ENCODE measurements around the gene FES.

The FES gene

DNA sequence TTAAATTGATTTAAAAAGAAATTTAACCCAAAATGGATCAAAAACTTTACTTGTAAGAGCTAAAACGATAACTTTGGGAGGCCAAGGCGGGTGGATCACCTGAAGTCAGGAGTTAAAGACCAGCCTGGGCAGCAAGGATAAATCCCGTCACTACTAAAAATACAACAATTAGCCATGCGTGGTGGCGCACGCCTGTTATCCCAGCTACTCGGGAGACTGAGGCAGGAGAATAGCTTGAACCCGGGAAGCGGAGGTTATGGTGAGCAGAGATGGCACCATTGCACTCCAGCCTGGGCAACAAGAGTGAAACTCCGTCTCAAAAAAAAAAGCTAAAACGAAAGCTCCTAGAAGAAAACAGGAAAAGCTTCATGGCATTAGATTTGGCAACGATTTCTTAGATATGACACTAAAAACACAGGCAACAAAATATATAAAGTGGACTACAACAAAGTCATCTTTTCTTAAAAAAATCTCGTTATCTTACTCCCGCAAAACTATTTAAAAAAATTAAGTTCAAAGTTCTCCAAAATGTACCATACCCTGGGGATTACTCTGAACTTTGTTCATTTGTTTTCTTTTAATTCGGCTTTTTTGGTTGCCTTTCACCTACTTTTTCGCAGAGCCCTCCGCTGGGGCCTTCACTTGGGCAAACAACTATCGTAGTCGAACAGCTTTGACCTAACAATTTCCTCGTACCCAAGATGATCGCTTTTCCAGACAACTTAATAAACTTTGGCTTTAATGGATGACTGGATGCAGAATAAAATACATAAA lies 45.1 kb downstream of the FES start:
- H3K4me3 ChIP-seq (ENCODE audit: low read length) = peak overlapping the region; percentile 81
- peak overlapping the region; percentile 88 for H3K27ac ChIP-seq (ENCODE audit: low read depth, low read length)
- no peaks in the 10 kb centered on the region for H3K36me3 ChIP-seq (ENCODE audit: control insufficient read depth, insufficient read depth, low read length)
- peaks cover 17% of the 10 kb centered on the region for H3K4me1 ChIP-seq (ENCODE audit: control insufficient read depth, insufficient read depth, low read length)
- H3K27me3 ChIP-seq (ENCODE audit: control insufficient read depth, insufficient read depth, low read length) = no peaks in the 10 kb centered on the region
- H3K9ac ChIP-seq (ENCODE audit: low read length) = peak overlapping the region; percentile 52

DNA sequence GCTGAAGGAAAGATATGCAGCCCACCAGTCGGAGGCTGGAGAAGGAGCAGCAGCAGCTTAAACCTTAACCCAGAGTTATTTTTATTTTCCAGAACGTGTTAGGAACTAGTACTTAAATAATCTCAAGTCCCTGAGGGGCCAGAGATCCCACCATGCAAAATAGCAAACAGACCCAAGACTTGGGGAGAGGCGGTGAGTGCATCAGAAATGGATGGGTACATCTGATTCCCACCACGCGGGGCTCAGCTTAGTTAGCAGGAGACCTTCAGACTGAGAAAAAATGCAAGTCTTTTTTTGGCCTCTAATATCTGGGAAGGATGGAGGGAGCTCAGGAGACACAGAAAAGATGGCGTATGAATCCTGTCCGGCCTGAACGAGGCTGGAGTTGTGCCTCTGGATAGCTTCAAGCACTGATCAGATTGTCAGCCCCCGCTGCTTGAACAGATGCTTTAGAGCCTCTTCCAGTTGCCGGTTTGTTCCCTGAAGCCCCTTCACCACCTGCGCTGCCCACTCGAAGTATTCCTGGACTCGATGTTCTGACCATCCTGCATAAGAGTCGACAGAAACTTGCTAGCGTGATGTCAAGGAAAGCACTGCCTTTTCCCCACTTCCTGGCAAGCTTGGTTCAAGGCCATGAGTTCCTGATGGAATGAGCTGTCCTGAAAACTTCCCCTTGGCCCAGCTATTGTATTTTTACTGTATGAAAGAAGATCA lies 46.7 kb downstream of the FES start:
- Histone ChIP-seq H3K36me3 (ENCODE audit: control insufficient read depth, insufficient read depth, low read length) (no peaks in the 10 kb centered on the region), H3K9ac (ENCODE audit: low read length) (peak overlapping the region; percentile 60), H3K27me3 (ENCODE audit: control insufficient read depth, insufficient read depth, low read length) (no peaks in the 10 kb centered on the region), H3K4me3 (ENCODE audit: low read length) (peak overlapping the region; percentile 81), H3K4me1 (ENCODE audit: control insufficient read depth, insufficient read depth, low read length) (peaks cover 23% of the 10 kb centered on the region), H3K27ac (ENCODE audit: low read depth, low read length) (peak overlapping the region; percentile 88)

DNA sequence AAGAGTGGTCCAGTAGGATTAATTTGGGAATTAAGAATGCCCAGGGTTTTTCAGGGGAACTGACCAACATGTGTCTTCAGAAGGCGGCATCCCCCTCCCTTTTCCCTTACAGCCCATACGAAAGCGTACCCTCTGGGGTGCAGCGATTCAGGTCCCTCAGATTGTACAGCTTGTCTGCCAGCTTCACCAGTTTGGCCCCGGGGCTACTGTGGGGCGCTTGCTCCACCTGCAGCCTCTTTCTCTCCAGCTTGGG lies 47.2 kb downstream of the FES start:
- Histone ChIP-seq H3K4me1 (ENCODE audit: control insufficient read depth, insufficient read depth, low read length) (peaks cover 25% of the 10 kb centered on the region), H3K36me3 (ENCODE audit: control insufficient read depth, insufficient read depth, low read length) (no peaks in the 10 kb centered on the region), H3K27me3 (ENCODE audit: control insufficient read depth, insufficient read depth, low read length) (no peaks in the 10 kb centered on the region), H3K4me3 (ENCODE audit: low read length) (peak overlapping the region; percentile 78), H3K27ac (ENCODE audit: low read depth, low read length) (peak overlapping the region; percentile 78), H3K9ac (ENCODE audit: low read length) (peak overlapping the region; percentile 72)

DNA sequence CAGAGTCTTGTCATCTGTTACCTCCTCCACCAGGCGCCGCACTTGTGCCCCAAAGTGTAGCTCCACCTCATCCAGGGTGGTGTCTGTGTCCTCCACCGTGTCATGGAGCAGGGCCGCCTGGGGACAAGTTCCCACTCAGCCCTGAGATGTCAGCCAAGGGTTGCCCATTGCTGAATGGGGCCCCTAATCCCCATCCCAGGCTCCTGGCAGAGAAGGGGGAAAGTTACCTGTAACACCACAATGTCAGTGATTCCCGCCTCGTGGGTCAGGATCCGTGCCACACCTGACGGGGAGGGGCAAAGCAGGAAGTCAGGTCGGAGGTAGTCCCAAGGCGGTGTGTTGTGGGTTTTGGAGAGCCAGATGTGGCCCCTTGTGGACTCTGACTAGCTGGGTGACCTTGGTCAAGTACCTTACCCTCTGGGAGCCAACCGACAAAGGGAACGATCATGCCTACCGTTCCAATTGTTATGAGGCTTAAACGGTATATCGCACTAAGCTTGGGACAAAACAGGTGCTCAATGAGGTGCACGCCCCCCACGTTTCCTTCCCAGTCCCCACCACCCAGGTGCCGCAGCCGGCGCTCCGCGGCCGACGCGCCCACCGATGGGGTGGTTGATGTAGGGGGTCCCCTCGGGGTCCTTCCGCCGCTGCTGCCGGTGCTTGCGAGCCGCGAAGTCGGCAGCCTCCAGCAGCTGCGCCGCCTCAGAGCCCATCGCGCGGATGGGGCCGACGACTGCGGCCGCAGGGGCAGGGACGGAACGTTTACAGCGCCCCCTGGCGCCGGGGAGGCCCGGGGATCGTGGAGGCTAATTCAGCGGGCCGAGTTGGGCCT lies 47.7 kb downstream of the FES start, which contains the start of gene HDDC3:
Gene HDDC3 (minus strand): TSS at position 722 of the 832 bp plus-strand sequence. CDS start 9 bp downstream, at position 713.
- peak within 1 kb of the TSS; percentile 78 for H3K4me3 ChIP-seq (ENCODE audit: low read length)
- H3K27ac ChIP-seq (ENCODE audit: low read depth, low read length) = peak within 1 kb of the TSS; percentile 78
- peak within 1 kb of the TSS; percentile 72 for H3K9ac ChIP-seq (ENCODE audit: low read length)
- H3K36me3 ChIP-seq (ENCODE audit: control insufficient read depth, insufficient read depth, low read length) = no peaks in the 10 kb centered on the region
- H3K27me3 ChIP-seq (ENCODE audit: control insufficient read depth, insufficient read depth, low read length) = no peaks in the 10 kb centered on the region
- peaks cover 25% of the 10 kb centered on the region for H3K4me1 ChIP-seq (ENCODE audit: control insufficient read depth, insufficient read depth, low read length)

DNA sequence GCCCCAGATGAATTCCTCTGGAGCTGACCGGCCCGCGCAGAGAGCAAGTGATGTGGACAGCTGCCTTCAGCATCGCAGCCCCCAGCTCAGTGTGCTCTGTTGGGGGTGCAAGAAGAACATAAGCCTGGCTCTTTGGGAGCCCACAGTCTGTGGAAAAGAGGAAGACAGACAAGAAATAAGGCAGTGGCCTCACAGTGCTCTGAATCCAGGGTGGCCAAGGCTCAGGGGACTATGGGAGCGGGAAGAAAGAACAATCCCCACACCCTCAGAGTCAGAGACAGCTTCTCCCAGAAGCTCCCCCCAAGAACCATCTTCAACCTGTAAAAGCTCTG lies 48.3 kb downstream of the FES start:
- Histone ChIP-seq H3K27ac (ENCODE audit: low read depth, low read length) (peak overlapping the region; percentile 75), H3K27me3 (ENCODE audit: control insufficient read depth, insufficient read depth, low read length) (no peaks in the 10 kb centered on the region), H3K4me3 (ENCODE audit: low read length) (no peak overlapping the region), H3K4me1 (ENCODE audit: control insufficient read depth, insufficient read depth, low read length) (peaks cover 25% of the 10 kb centered on the region), H3K36me3 (ENCODE audit: control insufficient read depth, insufficient read depth, low read length) (no peaks in the 10 kb centered on the region), H3K9ac (ENCODE audit: low read length) (peak overlapping the region; percentile 19)

DNA sequence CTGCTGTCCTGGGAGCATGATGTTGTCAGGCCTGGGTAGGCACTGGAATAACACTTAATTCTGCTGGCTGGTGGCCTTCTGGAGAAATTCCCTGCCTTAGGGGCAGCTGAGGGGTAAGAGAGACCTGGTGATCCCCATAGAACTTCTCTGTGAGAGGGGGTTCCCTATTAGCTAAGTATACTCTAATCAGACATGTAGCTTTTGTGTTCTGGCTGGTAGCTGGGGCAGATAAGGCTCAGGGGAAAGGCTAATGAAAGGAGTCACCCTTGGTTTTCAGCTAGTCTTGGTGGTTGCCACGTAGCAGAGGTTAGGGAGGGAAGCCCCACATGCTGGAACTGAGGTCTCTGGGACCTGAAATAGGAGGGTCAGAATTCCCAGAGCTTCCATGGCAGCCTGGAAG lies 49.0 kb downstream of the FES start:
- H3K4me1 ChIP-seq (ENCODE audit: control insufficient read depth, insufficient read depth, low read length) = peaks cover 25% of the 10 kb centered on the region
- peaks cover under 1% of the 10 kb centered on the region for H3K36me3 ChIP-seq (ENCODE audit: control insufficient read depth, insufficient read depth, low read length)

DNA sequence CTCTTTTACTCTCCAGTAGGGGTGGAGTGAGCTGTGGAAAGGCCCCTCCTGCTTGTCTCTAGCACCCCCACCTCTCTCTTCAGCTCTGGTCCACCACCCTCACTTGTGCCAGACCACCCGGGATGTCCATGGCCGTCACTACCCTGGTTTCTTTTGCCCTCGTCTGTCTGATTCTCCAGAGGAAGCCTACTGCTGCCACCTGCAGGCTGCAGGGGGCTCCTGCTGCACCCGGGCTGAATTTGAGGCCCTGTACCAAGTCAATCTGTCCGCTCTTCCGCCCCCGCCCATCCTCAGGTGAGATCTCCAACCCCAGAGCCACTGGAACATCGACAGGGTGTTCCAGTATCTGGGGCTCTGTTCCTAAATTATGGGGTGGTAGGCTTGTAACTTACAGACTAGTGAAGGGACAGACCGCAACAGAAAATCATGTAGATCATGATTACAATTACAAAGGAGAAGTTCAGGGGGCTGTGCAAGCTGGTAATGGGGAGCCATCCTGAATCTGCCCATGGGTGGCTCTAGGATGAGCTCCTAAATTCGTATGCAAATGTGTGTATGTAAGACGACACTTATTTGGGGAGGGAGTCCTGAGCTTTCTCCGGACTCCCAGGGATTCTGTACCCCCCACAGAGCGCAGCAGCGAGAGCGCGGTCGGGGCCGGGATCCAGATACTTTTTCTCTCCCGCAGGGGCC lies 50.1 kb downstream of the FES start:
- Histone ChIP-seq H3K27me3 (ENCODE audit: control insufficient read depth, insufficient read depth, low read length) (no peaks in the 10 kb centered on the region), H3K4me3 (ENCODE audit: low read length) (peak overlapping the region; percentile 79), H3K36me3 (ENCODE audit: control insufficient read depth, insufficient read depth, low read length) (peaks cover 6% of the 10 kb centered on the region), H3K4me1 (ENCODE audit: control insufficient read depth, insufficient read depth, low read length) (peaks cover 25% of the 10 kb centered on the region), H3K27ac (ENCODE audit: low read depth, low read length) (peak overlapping the region; percentile 60), H3K9ac (ENCODE audit: low read length) (peak overlapping the region; percentile 4)

More for the DNA sequence above, 49.0 kb downstream of the FES start:
- peak overlapping the region; percentile 19 for H3K9ac ChIP-seq (ENCODE audit: low read length)
- H3K27ac ChIP-seq (ENCODE audit: low read depth, low read length) = no peak overlapping the region
- no peaks in the 10 kb centered on the region for H3K27me3 ChIP-seq (ENCODE audit: control insufficient read depth, insufficient read depth, low read length)
- no peak overlapping the region for H3K4me3 ChIP-seq (ENCODE audit: low read length)

DNA sequence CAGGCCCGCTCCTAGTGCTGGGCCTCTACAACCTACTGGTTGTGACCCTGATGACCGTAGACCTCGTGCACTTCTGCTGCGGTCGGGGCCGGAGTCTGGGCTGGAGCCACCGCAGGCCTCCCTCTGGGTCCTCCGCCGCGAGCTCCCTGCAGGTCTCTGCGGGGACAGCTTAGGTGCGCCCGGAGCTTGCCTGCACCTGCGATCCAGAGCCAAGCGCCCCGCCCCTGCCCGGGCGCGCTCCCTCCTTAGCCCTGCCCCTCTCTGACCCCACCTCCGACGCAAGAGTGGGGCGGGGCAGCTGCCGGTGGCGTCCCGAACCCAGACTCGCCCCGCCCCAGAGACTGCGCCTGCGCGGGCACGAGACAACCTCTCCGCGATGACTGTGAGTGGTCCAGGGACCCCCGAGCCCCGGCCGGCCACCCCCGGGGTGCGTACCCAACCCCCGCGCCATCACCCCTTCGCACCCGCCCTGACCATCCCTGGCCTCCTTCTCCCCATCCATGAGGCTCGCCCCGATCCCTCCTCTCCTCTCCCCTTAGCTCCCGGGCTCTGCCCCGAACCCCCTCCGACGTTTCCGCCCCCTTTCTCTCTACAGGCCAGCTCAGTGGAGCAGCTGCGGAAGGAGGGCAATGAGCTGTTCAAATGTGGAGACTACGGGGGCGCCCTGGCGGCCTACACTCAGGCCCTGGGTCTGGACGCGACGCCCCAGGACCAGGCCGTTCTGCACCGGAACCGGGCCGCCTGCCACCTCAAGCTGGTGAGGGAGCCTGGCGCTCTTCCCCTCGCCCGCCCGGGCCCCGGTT lies 50.8 kb downstream of the FES start, which contains the start of gene UNC45A:
Gene UNC45A (plus strand): TSS at position 337 of the 803 bp plus-strand sequence. CDS start 40 bp downstream, at position 377.
- H3K9ac ChIP-seq (ENCODE audit: low read length) = peak within 1 kb of the TSS; percentile 58
- peaks cover 13% of the 10 kb centered on the region for H3K36me3 ChIP-seq (ENCODE audit: control insufficient read depth, insufficient read depth, low read length)
- peak within 1 kb of the TSS; percentile 79 for H3K4me3 ChIP-seq (ENCODE audit: low read length)
- peak within 1 kb of the TSS; percentile 60 for H3K27ac ChIP-seq (ENCODE audit: low read depth, low read length)
- H3K27me3 ChIP-seq (ENCODE audit: control insufficient read depth, insufficient read depth, low read length) = no peaks in the 10 kb centered on the region
- peaks cover 25% of the 10 kb centered on the region for H3K4me1 ChIP-seq (ENCODE audit: control insufficient read depth, insufficient read depth, low read length)

DNA sequence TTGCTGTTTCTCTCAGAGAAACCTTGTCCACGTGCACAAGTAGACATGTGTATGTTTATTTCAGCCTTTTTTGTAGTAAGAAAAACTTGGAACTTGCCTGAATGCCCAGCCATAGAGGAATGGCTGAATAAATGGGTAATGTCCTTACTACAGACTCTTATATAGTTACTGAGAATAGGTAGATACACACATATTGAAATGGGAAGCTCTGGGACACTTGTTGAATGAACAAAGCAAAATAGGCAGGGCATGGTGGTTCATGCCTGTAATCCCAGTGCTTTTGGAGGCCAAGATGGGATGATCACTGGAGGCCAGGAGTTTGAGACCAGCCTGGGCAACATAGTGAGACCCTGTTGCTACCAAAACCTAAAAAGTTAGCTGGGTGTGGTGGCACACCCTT lies 52.5 kb downstream of the FES start:
- Histone ChIP-seq H3K4me3 (ENCODE audit: low read length) (no peak overlapping the region), H3K4me1 (ENCODE audit: control insufficient read depth, insufficient read depth, low read length) (peaks cover 19% of the 10 kb centered on the region), H3K27ac (ENCODE audit: low read depth, low read length) (no peak overlapping the region), H3K36me3 (ENCODE audit: control insufficient read depth, insufficient read depth, low read length) (peaks cover 16% of the 10 kb centered on the region), H3K27me3 (ENCODE audit: control insufficient read depth, insufficient read depth, low read length) (no peaks in the 10 kb centered on the region), H3K9ac (ENCODE audit: low read length) (no peak overlapping the region)

DNA sequence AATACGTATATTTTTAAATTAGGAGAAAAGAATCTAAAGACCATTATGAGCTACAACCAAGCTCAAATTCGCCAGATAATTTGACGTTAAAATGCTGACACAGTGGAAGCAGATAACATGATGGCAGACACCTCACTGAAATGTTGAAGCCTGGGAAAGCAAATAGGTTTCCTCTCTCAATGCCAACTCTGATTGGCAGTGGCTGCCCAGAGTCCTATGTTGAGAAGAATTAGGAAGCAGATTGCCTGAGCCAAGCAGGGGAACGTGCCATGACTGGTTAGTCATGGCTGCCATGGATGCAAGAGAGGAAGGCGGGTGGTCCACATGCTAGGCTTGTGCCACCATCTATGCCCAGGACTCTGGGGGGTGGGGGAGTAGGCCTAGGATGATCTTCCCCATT lies 54.0 kb downstream of the FES start:
- no peak overlapping the region for H3K27ac ChIP-seq (ENCODE audit: low read depth, low read length)

DNA sequence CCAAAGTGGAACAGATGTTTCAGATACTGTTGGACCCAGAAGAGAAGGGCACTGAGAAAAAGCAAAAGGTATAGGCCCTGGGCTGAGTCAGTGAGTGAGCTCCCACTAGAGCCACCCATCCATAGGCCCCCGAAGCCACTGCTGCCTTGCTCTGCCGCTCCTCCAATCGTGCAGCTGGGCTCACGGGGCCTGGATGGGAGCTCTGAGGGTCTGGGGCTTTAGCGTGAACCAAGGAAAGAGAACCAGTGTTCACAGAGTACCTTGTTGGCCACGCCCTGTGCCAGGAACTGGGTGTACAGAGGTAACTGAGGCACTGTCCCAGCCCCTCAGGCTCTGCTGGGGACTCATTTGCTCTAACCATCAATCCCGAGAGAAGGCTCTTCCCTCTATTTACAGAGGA lies 55.5 kb downstream of the FES start:
- H3K4me1 ChIP-seq (ENCODE audit: control insufficient read depth, insufficient read depth, low read length) = peaks cover 6% of the 10 kb centered on the region
- H3K9ac ChIP-seq (ENCODE audit: low read length) = no peak overlapping the region
- H3K27me3 ChIP-seq (ENCODE audit: control insufficient read depth, insufficient read depth, low read length) = no peaks in the 10 kb centered on the region
- no peak overlapping the region for H3K27ac ChIP-seq (ENCODE audit: low read depth, low read length)
- H3K36me3 ChIP-seq (ENCODE audit: control insufficient read depth, insufficient read depth, low read length) = peaks cover 28% of the 10 kb centered on the region
- H3K4me3 ChIP-seq (ENCODE audit: low read length) = no peak overlapping the region

More for the DNA sequence above, 54.0 kb downstream of the FES start:
- peaks cover 13% of the 10 kb centered on the region for H3K4me1 ChIP-seq (ENCODE audit: control insufficient read depth, insufficient read depth, low read length)
- peaks cover 23% of the 10 kb centered on the region for H3K36me3 ChIP-seq (ENCODE audit: control insufficient read depth, insufficient read depth, low read length)
- H3K9ac ChIP-seq (ENCODE audit: low read length) = no peak overlapping the region
- no peak overlapping the region for H3K4me3 ChIP-seq (ENCODE audit: low read length)
- H3K27me3 ChIP-seq (ENCODE audit: control insufficient read depth, insufficient read depth, low read length) = no peaks in the 10 kb centered on the region
